ENCODE measurements around the gene LARGE1. TPM values are rescaled to one million over a fixed set of nuclear protein-coding genes. Genes with fewer than 3 reads are reported as not detected.

Gene LARGE1
- polyA plus RNA-seq, 6 donors from 2014 or later = 3.6 to 9.5 (median 5.6) TPM

GRCh38 chr22:33789690-33790253 lies 130.5 kb downstream of the LARGE1 start:
- Mint-ChIP-seq H3K9me3 (peaks cover 4 to 64% (median 32%) of the 10 kb centered on the region in 7 donors), H3K4me1 (peaks cover 18 to 56% (median 35%) of the 10 kb centered on the region in 3 donors), H3K27me3 (no peaks in the 10 kb centered on the region), H3K27ac (peak overlapping the region in 2 of 6 donors; percentile 29 to 64), H3K36me3 (peaks cover 29 to 32% of the 10 kb centered on the region in 2 donors), H3K4me3 (no peak overlapping the region)
- DNase-seq = no peak
- no peak for ATAC-seq (ENCODE audit: low read depth in 2 of 2)

GRCh38 chr22:33788927-33789326 lies 131.3 kb downstream of the LARGE1 start:
- ATAC-seq (ENCODE audit: low read depth in 2 of 2) (no peak), DNase-seq (no peak)
- Mint-ChIP-seq H3K27ac (peak overlapping the region in 1 of 6 donors; percentile 49), H3K27me3 (no peaks in the 10 kb centered on the region), H3K4me3 (no peak overlapping the region), H3K4me1 (peaks cover 18 to 49% (median 32%) of the 10 kb centered on the region in 3 donors), H3K9me3 (peaks cover 4 to 64% (median 32%) of the 10 kb centered on the region in 7 donors), H3K36me3 (peaks cover 29 to 30% of the 10 kb centered on the region in 2 donors)

- Mint-ChIP-seq H3K27ac (peak overlapping the region in 1 of 6 donors; percentile 66), H3K27me3 (no peaks in the 10 kb centered on the region), H3K36me3 (peaks cover 24 to 28% of the 10 kb centered on the region in 2 donors), H3K9me3 (peaks cover 4 to 56% (median 32%) of the 10 kb centered on the region in 7 donors), H3K4me1 (peaks cover 20 to 42% (median 25%) of the 10 kb centered on the region in 3 donors), H3K4me3 (peak overlapping the region in 2 of 8 donors; percentile 43 to 65)
- no peak for DNase-seq
- ATAC-seq (ENCODE audit: low read depth in 2 of 2) = no peak
Measured at GRCh38 chr22:33787645-33788456, 132.4 kb downstream of the LARGE1 start.

- Mint-ChIP-seq H3K4me3 (no peak overlapping the region), H3K9me3 (peaks cover 4 to 39% (median 21%) of the 10 kb centered on the region in 7 donors), H3K27me3 (no peaks in the 10 kb centered on the region), H3K36me3 (peaks cover 22 to 24% of the 10 kb centered on the region in 2 donors), H3K4me1 (peaks cover 15 to 38% (median 25%) of the 10 kb centered on the region in 3 donors), H3K27ac (no peak overlapping the region)
- ATAC-seq (ENCODE audit: low read depth in 2 of 2) (no peak), DNase-seq (no peak)
Measured at GRCh38 chr22:33786149-33786548, 134.1 kb downstream of the LARGE1 start.

GRCh38 chr22:33785283-33785968 lies 134.8 kb downstream of the LARGE1 start:
- Mint-ChIP-seq H3K4me1 (peaks cover 15 to 44% (median 27%) of the 10 kb centered on the region in 3 donors), H3K27me3 (no peaks in the 10 kb centered on the region), H3K9me3 (peaks cover 4 to 32% (median 18%) of the 10 kb centered on the region in 7 donors), H3K36me3 (peaks cover 22 to 24% of the 10 kb centered on the region in 2 donors), H3K4me3 (no peak overlapping the region), H3K27ac (no peak overlapping the region)
- ATAC-seq (ENCODE audit: low read depth in 2 of 2) (no peak), DNase-seq (no peak)

- peaks cover 38 to 59% (median 42%) of the 10 kb centered on the region in 3 donors for H3K4me1 Mint-ChIP-seq
- ATAC-seq (ENCODE audit: low read depth in 2 of 2) = no peak
Measured at GRCh38 chr22:33781411-33781810, 138.9 kb downstream of the LARGE1 start.

GRCh38 chr22:33780531-33781136 lies 139.6 kb downstream of the LARGE1 start:
- ATAC-seq (ENCODE audit: low read depth in 2 of 2) (no peak), DNase-seq (no peak)
- no peaks in the 10 kb centered on the region for H3K36me3 Mint-ChIP-seq
- H3K27me3 Mint-ChIP-seq = no peaks in the 10 kb centered on the region
- H3K4me1 Mint-ChIP-seq = peaks cover 44 to 66% (median 45%) of the 10 kb centered on the region in 3 donors
- peak overlapping the region in 1 of 6 donors; percentile 4 for H3K27ac Mint-ChIP-seq
- H3K9me3 Mint-ChIP-seq = peaks cover 0 to 2% (median 0%) of the 10 kb centered on the region in 7 donors
- peak overlapping the region in 1 of 8 donors; percentile 63 for H3K4me3 Mint-ChIP-seq

More at GRCh38 chr22:33781411-33781810, 138.9 kb downstream of the LARGE1 start:
- Mint-ChIP-seq H3K27me3 (no peaks in the 10 kb centered on the region), H3K27ac (no peak overlapping the region), H3K36me3 (no peaks in the 10 kb centered on the region), H3K4me3 (no peak overlapping the region), H3K9me3 (peaks cover 0 to 2% (median 0%) of the 10 kb centered on the region in 7 donors)
- no peak for DNase-seq

GRCh38 chr22:33779243-33779642 lies 141.0 kb downstream of the LARGE1 start:
- Mint-ChIP-seq H3K27ac (peak overlapping the region in 2 of 6 donors; percentile 20 to 72), H3K4me1 (peaks cover 40 to 75% (median 44%) of the 10 kb centered on the region in 3 donors)

GRCh38 chr22:33776491-33776890 lies 143.8 kb downstream of the LARGE1 start:
- DNase-seq = no peak
- ATAC-seq (ENCODE audit: low read depth in 2 of 2) = no peak
- Mint-ChIP-seq H3K27me3 (no peaks in the 10 kb centered on the region), H3K36me3 (no peaks in the 10 kb centered on the region), H3K9me3 (peaks cover 0 to 2% (median 0%) of the 10 kb centered on the region in 7 donors), H3K4me3 (peak overlapping the region in 1 of 8 donors; percentile 13), H3K4me1 (peaks cover 30 to 73% (median 37%) of the 10 kb centered on the region in 3 donors), H3K27ac (peak overlapping the region in 1 of 6 donors; percentile 4)

More at GRCh38 chr22:33779243-33779642, 141.0 kb downstream of the LARGE1 start:
- Mint-ChIP-seq H3K36me3 (no peaks in the 10 kb centered on the region), H3K9me3 (peaks cover 0 to 2% (median 0%) of the 10 kb centered on the region in 7 donors), H3K4me3 (peak overlapping the region in 1 of 8 donors; percentile 25), H3K27me3 (no peaks in the 10 kb centered on the region)
- ATAC-seq (ENCODE audit: low read depth in 2 of 2) = no peak
- DNase-seq = no peak

- H3K9me3 Mint-ChIP-seq = peaks cover 0 to 2% (median 0%) of the 10 kb centered on the region in 7 donors
- peaks cover 24 to 56% (median 29%) of the 10 kb centered on the region in 3 donors for H3K4me1 Mint-ChIP-seq
- no peak overlapping the region for H3K27ac Mint-ChIP-seq
- ATAC-seq (ENCODE audit: low read depth in 2 of 2) (no peak), DNase-seq (no peak)
- no peaks in the 10 kb centered on the region for H3K36me3 Mint-ChIP-seq
- H3K27me3 Mint-ChIP-seq = no peaks in the 10 kb centered on the region
- H3K4me3 Mint-ChIP-seq = no peak overlapping the region
Measured at GRCh38 chr22:33774781-33775180, 145.5 kb downstream of the LARGE1 start.

- no peaks in the 10 kb centered on the region for H3K27me3 Mint-ChIP-seq
- ATAC-seq (ENCODE audit: low read depth in 2 of 2) (no peak), DNase-seq (no peak)
- H3K9me3 Mint-ChIP-seq = no peaks in the 10 kb centered on the region
- peaks cover 15 to 37% (median 27%) of the 10 kb centered on the region in 3 donors for H3K4me1 Mint-ChIP-seq
- H3K36me3 Mint-ChIP-seq = no peaks in the 10 kb centered on the region
- H3K4me3 Mint-ChIP-seq = no peak overlapping the region
- no peak overlapping the region for H3K27ac Mint-ChIP-seq
Measured at GRCh38 chr22:33772745-33773144, 147.5 kb downstream of the LARGE1 start.

- ATAC-seq (ENCODE audit: low read depth in 2 of 2) (no peak), DNase-seq (no peak)
- Mint-ChIP-seq H3K27ac (no peak overlapping the region), H3K27me3 (no peaks in the 10 kb centered on the region), H3K36me3 (no peaks in the 10 kb centered on the region), H3K9me3 (no peaks in the 10 kb centered on the region), H3K4me1 (peaks cover 7 to 26% (median 17%) of the 10 kb centered on the region in 3 donors), H3K4me3 (no peak overlapping the region)
Measured at GRCh38 chr22:33771136-33771535, 149.1 kb downstream of the LARGE1 start.

GRCh38 chr22:33770723-33771122 lies 149.6 kb downstream of the LARGE1 start:
- no peaks in the 10 kb centered on the region for H3K9me3 Mint-ChIP-seq
- no peak for ATAC-seq (ENCODE audit: low read depth in 2 of 2)
- no peak overlapping the region for H3K4me3 Mint-ChIP-seq
- H3K27me3 Mint-ChIP-seq = no peaks in the 10 kb centered on the region
- H3K27ac Mint-ChIP-seq = no peak overlapping the region
- no peak for DNase-seq
- peaks cover 8 to 27% (median 19%) of the 10 kb centered on the region in 3 donors for H3K4me1 Mint-ChIP-seq
- no peaks in the 10 kb centered on the region for H3K36me3 Mint-ChIP-seq
